Tibial artery (tissue), 4 donors: ENCODE data around the gene CCDC17.
A peak's percentile ranks its signal among the peaks of the same experiment; 100 is the strongest.

ENCODE experiments used
- DNase-seq, 2 donors: peaks; one replicate each; pipeline ENCODE4 v3.0.0-alpha.2; 2019
- H3K27ac ChIP-seq, 2 donors: fragments of 200-600 bp; sonication (generic) in 1 of 2; 1 replicate in 1 of 2; 2 replicates in 1 of 2; pipeline ENCODE4 v1.5.1; 2018 to 2019; ENCODE audit warnings: mild to moderate bottlenecking in 1 of 2
- H3K27me3 ChIP-seq, 2 donors: fragments of 200-600 bp; sonication (generic) in 1 of 2; one replicate each; pipeline versions ENCODE4 v1.5.1 to v1.6.0; 2016 to 2019
- H3K36me3 ChIP-seq, 3 donors: fragments of 200-600 bp; sonication (generic) in 2 of 3; one replicate each; pipeline ENCODE4 v1.5.1; 2016 to 2019; ENCODE audit warnings: mild to moderate bottlenecking in 2 of 3
- H3K4me1 ChIP-seq, 4 donors: fragments of 200-600 bp; sonication (generic) in 2 of 4; 1 replicate in 3 of 4; 2 replicates in 1 of 4; pipeline ENCODE4 v1.5.1; 2016 to 2019
- H3K4me3 ChIP-seq, 2 donors: fragments of 200-600 bp; sonication (generic) in 1 of 2; 1 replicate in 1 of 2; 2 replicates in 1 of 2; pipeline ENCODE4 v1.5.1; 2018 to 2019; ENCODE audit warnings: mild to moderate bottlenecking in 2 of 2
- H3K9me3 ChIP-seq, 3 donors: fragments of 200-600 bp; sonication (generic) in 1 of 3; one replicate each; pipeline ENCODE4 v1.5.1; 2016 to 2019
- intact Hi-C: fragments of 100-400 bp; cut with DNase I; formaldehyde crosslinking; loops from one replicate; pipeline ENCODE4 v1.15.0; 2023; ENCODE audit warnings: low total_unique reads
- TF ChIP-seq, protein P1 (sequence below), 2 experiments: fragments of 200-600 bp in 1 of 2; fragments of 450-650 bp in 1 of 2; IDR thresholded peaks; one replicate each; pipeline ENCODE4 v1.5.1; 2017 to 2019; ENCODE audit warnings: antibody characterized with exemption in 2 of 2, mild to moderate bottlenecking in 1 of 2, moderate library complexity in 1 of 2

CCDC17 gene

DNA sequence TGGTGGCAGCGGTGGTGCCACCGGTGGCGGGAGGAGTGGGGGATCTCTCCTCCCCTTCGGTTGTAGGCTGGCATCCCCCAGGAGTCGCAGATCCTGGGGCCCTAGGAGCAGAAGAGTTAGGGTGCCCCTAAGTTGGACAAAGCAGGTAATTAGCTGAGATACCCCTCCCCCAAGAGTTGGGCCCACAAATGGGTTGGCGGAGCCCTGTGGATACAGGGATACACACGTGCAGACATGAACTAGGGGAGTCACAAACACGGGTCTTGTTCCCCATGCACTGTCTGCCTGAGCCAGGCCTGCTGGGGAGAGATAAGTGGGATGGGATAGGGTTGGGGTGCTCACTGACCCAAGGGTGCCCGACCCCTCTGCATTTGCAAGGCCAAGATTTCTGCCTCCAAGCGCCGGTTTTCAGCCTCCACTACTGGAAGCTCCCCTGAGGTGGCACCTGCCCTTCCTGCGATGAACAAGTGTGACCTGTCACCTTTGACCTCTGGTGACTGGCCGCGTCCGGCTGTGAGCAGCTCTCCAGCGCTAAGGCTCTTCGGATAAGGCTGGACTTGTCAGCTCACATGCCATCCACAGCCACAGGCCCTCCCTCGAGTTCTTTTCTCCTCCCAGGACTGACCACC, 1.8 kb downstream of the CCDC17 start:
- Histone ChIP-seq H3K27me3 (no peaks in the 10 kb centered on the region), H3K4me1 (peaks cover 0 to 20% (median 6%) of the 10 kb centered on the region in 4 donors), H3K36me3 (peaks cover 13 to 76% (median 40%) of the 10 kb centered on the region in 3 donors), H3K27ac (peak overlapping the region; percentile 41 to 64), H3K4me3 (peak overlapping the region; percentile 39 to 45), H3K9me3 (no peaks in the 10 kb centered on the region)
- TF ChIP-seq, protein P1, sequence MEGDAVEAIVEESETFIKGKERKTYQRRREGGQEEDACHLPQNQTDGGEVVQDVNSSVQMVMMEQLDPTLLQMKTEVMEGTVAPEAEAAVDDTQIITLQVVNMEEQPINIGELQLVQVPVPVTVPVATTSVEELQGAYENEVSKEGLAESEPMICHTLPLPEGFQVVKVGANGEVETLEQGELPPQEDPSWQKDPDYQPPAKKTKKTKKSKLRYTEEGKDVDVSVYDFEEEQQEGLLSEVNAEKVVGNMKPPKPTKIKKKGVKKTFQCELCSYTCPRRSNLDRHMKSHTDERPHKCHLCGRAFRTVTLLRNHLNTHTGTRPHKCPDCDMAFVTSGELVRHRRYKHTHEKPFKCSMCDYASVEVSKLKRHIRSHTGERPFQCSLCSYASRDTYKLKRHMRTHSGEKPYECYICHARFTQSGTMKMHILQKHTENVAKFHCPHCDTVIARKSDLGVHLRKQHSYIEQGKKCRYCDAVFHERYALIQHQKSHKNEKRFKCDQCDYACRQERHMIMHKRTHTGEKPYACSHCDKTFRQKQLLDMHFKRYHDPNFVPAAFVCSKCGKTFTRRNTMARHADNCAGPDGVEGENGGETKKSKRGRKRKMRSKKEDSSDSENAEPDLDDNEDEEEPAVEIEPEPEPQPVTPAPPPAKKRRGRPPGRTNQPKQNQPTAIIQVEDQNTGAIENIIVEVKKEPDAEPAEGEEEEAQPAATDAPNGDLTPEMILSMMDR (IDR thresholded peaks at IDR 0.05) = no peak
- intact Hi-C loops = no loop called here
- no peak for DNase-seq

GRCh38 chr1:45621501-45621836, 2.4 kb downstream of the CCDC17 start:
- intact Hi-C loops = no loop called here
- Histone ChIP-seq H3K27me3 (no peaks in the 10 kb centered on the region), H3K27ac (peak overlapping the region in 1 of 2 donors; percentile 41), H3K36me3 (peaks cover 13 to 76% (median 40%) of the 10 kb centered on the region in 3 donors), H3K4me3 (no peak overlapping the region), H3K9me3 (no peaks in the 10 kb centered on the region), H3K4me1 (peaks cover 0 to 20% (median 6%) of the 10 kb centered on the region in 4 donors)
- TF ChIP-seq, protein P1 (IDR thresholded peaks at IDR 0.05) = no peak
- DNase-seq = no peak

- DNase-seq = no peak
- intact Hi-C loops = no loop called here
- Histone ChIP-seq H3K4me1 (peaks cover 0 to 20% (median 6%) of the 10 kb centered on the region in 4 donors), H3K9me3 (no peaks in the 10 kb centered on the region), H3K36me3 (peaks cover 16 to 76% (median 44%) of the 10 kb centered on the region in 3 donors), H3K4me3 (no peak overlapping the region), H3K27me3 (no peaks in the 10 kb centered on the region), H3K27ac (peak overlapping the region in 1 of 2 donors; percentile 41)
- TF ChIP-seq, protein P1 (IDR thresholded peaks at IDR 0.05) = no peak
Observed at GRCh38 chr1:45620588-45621500, 3.0 kb downstream of the CCDC17 start.

DNA sequence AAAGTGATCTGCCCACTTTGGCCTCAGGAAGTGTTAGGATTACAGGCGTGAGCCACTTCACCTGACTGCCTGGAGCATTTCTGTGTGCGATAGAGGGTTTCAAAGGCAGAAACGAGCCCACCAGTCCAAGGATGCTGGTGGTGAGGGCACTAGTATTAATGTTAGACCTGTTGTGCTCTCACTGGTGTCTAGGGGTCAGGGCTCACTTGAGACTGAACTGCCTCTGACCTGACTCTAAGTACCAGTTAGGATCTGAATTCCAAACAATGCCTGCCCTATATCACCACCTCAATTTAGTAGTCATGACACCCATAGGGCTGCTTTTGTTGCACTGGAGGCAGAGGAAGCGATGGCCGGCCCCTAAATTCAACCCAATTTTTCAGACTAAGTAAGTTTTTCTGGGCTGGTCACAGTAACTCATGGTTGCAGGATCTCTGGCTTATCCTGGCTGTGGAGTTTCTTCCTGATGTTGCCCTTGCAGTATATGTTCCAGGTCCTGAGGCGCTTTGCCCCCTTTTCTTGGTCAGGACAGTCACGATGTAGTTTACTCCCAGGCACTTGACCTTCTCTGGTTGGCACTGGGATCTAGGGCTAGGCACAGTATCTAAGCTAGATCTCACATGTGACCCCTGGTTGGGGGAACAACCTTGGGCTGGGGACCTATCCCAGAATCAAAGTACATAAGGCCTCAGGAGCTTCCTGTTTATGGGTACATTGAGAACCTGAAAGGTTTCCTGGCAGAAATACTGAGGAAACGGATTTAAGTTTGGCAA, 4.5 kb downstream of the CCDC17 start:
- intact Hi-C loops = no loop called here
- H3K27ac ChIP-seq = no peak overlapping the region
- no peak overlapping the region for H3K4me3 ChIP-seq
- no peaks in the 10 kb centered on the region for H3K9me3 ChIP-seq
- H3K4me1 ChIP-seq = peaks cover 0 to 20% (median 6%) of the 10 kb centered on the region in 4 donors
- no peak for DNase-seq
- peaks cover 29 to 82% (median 51%) of the 10 kb centered on the region in 3 donors for H3K36me3 ChIP-seq
- H3K27me3 ChIP-seq = no peaks in the 10 kb centered on the region
- TF ChIP-seq, protein P1 (IDR thresholded peaks at IDR 0.05) = no peak

- intact Hi-C loops = no loop called here
- TF ChIP-seq, protein P1 (IDR thresholded peaks at IDR 0.05) = no peak
- Histone ChIP-seq H3K27me3 (no peaks in the 10 kb centered on the region), H3K9me3 (no peaks in the 10 kb centered on the region), H3K27ac (no peak overlapping the region), H3K36me3 (peaks cover 37 to 78% (median 51%) of the 10 kb centered on the region in 3 donors), H3K4me1 (peaks cover 0 to 9% (median 2%) of the 10 kb centered on the region in 4 donors), H3K4me3 (no peak overlapping the region)
- no peak for DNase-seq
Observed at GRCh38 chr1:45617618-45618017, 6.2 kb downstream of the CCDC17 start.
